ENCODE measurements around the gene FGF21.
A peak's percentile ranks its signal among the peaks of the same experiment; 100 is the strongest.
"Not testable (repeated sequence)": the region's sequence is repeated elsewhere in the genome, so short reads cannot be mapped to it uniquely, and the experiment has no call there.

Gene FGF21

DNA sequence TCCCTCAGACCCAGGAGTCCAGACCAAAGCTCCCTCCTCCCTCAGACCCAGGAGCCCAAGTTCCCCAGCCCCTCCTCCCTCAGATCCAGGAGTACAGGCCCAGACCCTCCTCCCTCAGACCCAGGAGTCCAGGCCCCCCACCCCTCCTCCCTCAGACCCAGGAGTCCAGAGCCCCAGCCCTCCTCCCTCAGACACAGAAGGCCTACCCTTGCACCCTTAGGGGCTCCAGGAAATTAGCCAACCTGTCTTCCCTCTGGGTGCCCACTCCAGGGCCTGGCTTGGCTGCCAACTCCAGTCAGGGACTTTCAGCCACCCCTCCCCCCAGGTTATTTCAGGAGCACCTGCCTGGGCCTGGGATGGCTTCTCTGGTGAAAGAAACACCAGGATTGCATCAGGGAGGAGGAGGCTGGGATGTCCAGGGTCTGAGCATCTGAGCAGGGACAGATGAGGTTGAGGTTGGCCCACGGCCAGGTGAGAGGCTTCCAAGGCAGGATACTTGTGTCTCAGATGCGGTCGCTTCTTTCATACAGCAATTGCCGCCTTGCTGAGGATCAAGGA, at the start of gene FGF21:
FGF21 (plus strand) TSS at position 441 of the 558 bp plus-strand sequence. CDS start 713 bp downstream, outside the sequence.
- DNase-seq (ENCODE audit: low read depth in 2 of 2): no peak

- DNase-seq (ENCODE audit: low read depth in 2 of 2): no peak
Observed at GRCh38 chr19:48708471-48708870, 46.9 kb upstream of the FGF21 start.

- DNase-seq (ENCODE audit: low read depth in 2 of 2): no peak
Observed at GRCh38 chr19:48711106-48711662, 44.1 kb upstream of the FGF21 start.

- DNase-seq (ENCODE audit: low read depth in 2 of 2): no peak
Observed at GRCh38 chr19:48713041-48713863, 42.1 kb upstream of the FGF21 start.

DNA sequence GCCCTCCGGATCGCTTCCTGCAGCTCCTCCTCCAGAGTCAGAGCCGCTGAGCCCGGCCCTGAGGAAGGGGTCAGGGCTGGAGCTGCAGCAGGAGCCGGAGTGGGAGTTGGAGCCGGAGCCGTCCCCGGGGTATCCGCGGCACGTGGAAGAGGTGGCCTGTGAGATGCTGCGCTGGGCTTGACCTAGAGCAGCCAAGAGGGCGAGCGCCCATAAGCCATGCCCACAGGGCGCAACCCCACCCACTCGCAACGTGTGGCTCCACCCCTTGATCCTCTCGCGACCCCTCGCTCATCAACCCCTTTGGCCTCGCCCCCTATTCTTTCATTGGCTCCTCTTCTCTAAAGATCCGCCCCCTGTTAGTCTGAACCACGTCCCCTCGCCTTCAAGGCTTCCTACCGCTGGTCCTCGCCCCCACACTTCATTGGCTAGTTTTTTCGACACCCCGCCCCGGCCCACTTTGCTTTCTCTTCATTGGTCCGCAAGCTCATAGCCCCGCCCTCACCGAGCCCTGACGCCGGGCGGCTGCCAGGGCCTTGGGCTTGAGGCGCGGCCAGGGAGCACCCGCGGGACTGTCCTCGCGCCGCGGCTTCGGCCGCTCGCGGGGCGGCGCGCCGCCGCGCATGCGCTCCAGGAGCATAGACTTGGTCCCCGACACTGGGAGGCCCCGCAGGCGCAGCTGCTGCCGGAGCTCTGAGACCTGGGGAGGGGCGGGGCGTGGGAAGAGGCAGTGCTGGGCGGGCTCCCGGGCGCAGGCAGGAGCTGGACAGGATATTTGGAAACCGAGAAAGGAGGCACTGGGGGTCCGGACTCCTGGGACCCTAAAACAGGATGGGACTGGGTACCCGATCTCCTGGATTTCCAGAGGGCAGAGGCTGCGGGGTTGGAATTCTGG, 41.2 kb upstream of the FGF21 start:
- peak; percentile 89 to 92 for DNase-seq (ENCODE audit: low read depth in 2 of 2)

DNA sequence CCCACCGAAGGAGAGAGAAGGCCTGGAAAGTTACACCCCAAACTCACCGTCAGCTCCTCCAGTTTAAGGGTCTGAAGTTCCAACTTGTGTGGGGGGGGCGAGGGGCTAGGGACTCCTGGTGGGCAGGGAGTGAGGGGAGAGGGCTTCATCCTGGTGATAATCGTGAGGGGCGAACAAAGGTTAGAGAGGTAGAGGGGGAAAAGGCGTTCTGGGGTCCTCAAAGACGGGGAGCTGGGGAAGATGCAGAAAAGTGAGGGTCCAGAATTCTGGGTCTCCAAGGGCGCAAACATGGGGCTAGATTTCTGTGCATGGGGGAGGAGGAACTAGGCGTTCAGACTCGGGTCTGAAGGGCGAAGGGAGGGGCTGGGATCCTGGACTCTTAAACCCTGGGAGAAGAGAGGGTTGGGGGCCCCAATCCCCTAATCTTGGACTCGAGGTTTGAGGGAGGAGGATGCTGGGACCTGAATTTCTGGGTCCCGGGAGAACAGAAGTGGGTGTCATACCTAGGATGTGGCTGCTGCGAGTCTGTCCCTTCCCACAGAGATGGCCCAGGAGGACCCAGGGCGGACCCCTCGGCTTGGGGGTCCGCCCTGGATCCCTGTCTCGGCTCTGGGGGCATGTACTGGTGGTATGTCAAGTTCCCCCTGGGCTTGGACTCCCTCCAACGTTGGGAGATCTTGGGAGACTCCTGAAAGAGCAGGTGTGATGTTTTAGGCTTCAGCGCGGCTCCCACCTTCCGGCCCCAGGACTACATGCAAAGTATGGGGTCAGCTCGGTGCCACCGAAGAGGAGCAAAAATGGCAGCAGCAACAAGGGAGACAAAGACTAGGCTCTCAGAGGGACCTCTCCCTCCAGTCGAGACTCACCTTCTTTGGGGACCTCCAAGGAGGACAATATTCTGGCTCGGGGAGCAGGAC, 40.3 kb upstream of the FGF21 start:
- DNase-seq (ENCODE audit: low read depth in 2 of 2): no peak

DNA sequence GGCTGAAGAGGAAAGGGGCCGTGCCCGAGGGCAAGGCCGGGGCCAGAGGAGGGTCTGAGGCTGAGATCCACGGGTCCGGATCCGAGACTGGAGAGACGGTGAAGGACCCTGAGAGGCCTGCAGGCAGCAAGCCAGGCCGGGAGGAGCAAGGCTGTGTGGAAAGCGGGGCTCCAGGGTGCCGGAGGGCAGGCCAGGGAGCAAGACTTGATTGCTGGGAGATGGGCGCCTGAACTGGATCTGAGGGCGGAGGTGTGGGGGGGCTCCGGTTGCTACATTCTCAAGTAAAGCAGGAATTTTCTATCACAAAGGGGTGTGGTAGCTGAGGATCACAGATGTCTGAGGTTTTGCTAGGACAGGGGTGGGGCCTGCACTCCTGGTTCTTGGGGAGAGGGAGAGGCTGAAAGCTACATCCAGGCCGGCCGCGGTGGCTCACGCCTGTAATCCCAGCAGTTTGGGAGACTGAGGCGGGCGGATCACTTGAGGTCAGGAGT, 39.6 kb upstream of the FGF21 start:
- DNase-seq (ENCODE audit: low read depth in 2 of 2): no peak

DNA sequence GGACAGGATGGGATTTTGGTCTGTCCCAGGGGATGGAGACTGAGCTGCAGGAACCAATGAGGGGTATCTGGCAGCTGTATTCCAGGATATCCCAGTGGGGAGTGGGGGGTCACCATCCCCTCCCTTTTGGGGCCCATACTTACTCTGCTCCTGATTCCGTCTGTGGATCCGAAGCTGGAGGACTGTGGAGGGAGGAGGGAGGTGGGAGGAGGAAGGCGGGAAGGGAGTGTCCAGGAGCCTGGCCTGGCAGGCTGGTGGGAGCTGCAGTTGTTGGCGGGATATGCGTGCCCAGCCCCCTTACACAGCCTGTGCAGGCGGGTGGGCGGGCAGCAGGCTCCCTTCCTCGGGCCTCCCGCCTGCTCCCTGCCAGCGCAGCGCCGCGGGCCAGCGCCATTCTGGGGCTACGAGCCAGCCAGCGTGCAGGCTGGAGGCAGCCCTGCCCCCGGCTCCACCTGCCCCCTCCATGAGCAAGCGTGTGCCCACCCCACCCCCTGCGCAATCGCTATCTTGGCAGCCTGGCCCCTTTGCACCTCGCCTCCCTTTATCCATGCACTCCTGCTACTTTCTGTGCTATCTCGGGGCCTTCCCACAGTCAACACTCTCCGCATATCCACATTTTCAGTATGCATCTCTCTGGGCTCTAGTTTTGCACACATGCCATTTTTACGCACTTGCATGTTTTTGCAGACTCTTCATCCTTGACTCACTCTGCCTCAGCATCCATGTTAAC, 38.6 kb upstream of the FGF21 start:
- DNase-seq (ENCODE audit: low read depth in 2 of 2): no peak

DNA sequence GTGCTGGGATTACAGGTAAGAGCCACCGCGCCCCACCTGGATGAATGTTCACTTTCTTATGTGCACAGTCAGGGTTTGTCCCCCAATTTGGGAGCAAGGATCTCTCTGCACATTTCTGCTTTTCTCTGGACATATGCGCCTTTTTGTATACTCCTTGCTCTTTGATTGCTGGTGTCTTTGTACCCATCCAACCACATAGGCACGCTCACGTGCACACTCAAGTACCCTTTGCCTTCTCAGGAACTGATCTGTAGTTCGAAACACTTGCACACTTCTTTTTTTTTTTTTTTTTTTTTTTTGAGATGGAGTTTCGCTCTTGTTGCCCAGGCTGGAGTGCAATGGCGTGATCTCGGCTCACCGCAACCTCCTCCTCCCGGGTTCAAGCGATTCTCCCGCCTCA, 37.2 kb upstream of the FGF21 start:
- DNase-seq (ENCODE audit: low read depth in 2 of 2): not testable (repeated sequence)

GRCh38 chr19:48718711-48719231, 36.6 kb upstream of the FGF21 start:
- DNase-seq (ENCODE audit: low read depth in 2 of 2): no peak

- DNase-seq (ENCODE audit: low read depth in 2 of 2): no peak
Observed at GRCh38 chr19:48719263-48720171, 35.8 kb upstream of the FGF21 start, which contains the start of gene MAMSTR. TSS of gene MAMSTR (minus strand) at chr19:48719725. CDS start at chr19:48719031, 694 bp downstream.

DNA sequence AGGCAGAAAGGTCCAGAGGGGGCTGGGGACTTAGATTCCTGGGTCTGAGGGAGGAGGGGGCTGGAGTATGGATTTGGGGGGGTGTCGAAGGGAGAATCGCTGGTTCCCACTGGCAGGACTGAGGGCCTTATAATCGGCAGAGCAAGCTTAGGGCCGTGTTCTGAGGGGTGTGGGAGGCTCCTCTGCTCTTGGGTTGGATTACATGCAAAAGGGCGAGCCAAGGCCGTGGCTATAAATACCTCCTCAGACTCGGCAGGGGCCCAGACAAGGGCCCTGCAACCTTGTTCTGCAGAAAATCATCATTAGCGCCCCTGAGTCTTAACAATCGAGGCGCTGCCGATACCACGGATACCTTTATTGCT, 35.1 kb upstream of the FGF21 start:
- DNase-seq (ENCODE audit: low read depth in 2 of 2): no peak

DNA sequence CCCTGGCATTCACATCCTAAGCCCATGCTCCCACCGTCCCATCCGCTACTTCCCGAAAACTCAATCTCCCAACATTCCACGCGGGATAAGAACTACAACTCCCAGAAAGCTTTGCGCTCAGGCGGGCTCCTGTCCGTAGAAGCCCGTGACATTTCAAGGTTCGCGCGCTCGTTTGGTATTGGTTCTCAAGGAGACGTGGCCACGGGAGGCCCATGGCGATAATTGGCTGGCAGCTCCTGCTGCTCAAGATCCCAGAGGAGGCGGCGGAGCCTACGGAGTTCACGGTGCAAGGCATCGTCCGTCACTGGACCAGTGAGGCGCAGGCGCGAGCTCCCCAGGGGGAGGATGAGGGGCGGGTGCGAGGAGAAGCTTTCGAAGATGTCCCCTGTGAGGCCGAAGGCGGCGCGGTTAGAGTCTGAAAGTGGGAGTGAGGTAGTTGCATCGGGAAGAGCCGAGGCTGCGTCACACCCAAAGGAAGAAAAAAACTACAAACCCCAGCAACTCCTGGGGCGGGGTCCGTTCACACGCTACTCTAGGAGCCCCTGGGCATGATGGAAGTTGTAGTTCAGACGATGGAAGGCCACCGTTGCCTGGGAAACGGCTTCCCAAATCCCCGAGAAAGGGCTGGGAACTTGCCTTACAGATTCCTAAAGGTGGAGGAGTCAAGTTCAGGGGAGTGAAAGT, 34.6 kb upstream of the FGF21 start:
- peak; percentile 70 to 80 for DNase-seq (ENCODE audit: low read depth in 2 of 2)

GRCh38 chr19:48722196-48722708, 33.1 kb upstream of the FGF21 start:
- DNase-seq (ENCODE audit: low read depth in 2 of 2): no peak

GRCh38 chr19:48724796-48725753, 30.2 kb upstream of the FGF21 start:
- no peak for DNase-seq (ENCODE audit: low read depth in 2 of 2)

DNA sequence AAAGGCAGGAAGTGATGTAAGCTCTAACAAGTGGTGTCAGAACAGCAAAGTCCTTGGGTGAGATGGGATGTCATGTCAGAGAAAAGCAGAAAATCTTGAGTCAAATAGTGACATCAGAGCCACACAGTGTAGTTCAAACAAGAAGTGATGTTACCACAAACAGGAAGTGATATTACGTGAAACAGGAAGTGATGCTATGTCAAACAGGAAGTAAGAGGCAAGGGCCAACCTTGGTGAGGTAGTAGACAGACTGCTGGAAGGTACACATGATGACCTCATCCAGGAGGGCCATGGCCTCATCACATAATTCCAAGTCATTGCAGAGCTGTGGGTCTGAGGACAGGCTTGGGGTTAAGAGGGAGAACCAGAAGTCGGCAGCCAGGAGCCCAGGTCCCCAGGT, 28.8 kb upstream of the FGF21 start:
- DNase-seq (ENCODE audit: low read depth in 2 of 2): no peak

Measured in stimulated activated CD8-positive, alpha-beta memory T cell treated with anti-CD3 and anti-CD28 coated beads, Interleukin-2, amount 100 ng/mL, for 1 hour (primary cell).